GM12872 (cell line): ENCODE measurements around the gene CTAGE9.

ENCODE experiments used
- CTCF ChIP-seq: IDR thresholded peaks from 3 replicates; pipeline ENCODE4 v1.5.1; 2011; ENCODE audit warnings: low read depth, mild to moderate bottlenecking, low read length, moderate library complexity; ENCODE audit not compliant: insufficient read depth

The CTAGE9 gene

DNA sequence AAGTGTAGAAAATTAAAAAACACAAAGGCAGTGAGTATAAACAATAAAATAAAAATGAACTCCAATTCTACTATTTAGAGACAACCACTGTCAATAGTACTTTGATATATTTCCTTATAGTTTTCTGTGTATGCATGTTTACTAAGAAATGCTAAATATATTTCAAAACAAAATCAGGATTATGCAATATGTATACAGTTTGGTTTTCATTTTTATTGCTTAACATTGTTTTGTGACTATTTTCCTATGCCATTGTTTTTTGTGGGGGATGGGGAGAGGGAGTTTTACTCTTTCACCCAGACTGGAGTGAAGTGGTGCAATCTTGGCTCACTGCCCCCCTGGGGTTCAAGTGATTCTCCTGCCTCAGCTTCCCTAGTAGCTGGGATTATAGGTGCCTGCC, 29.2 kb downstream of the CTAGE9 start:
- TF ChIP-seq CTCF: no peak

DNA sequence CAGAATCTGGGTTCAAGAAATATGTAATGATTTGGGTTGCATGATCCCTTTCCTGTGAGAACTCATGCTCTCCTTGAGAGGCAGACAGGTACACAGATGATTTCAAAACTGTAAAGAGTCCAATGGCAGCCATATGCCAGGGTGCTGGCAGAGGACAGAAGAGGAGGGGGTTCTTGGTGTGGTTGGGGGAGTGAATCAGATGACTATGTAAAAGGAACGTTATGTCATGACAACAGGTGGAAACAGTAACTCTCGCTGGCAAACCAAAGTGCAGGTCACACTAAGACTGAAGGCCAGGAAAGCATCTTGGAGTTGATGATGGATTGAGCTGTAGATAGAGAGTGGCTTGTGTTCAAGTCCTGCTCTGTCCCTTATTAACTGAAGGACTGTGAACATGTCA, 29.9 kb downstream of the CTAGE9 start:
- no peak for TF ChIP-seq CTCF

- TF ChIP-seq CTCF: no peak
Observed at GRCh38 chr6:131678442-131678841, 32.4 kb downstream of the CTAGE9 start.

- no peak for TF ChIP-seq CTCF
Observed at GRCh38 chr6:131673184-131673583, 37.6 kb downstream of the CTAGE9 start.

DNA sequence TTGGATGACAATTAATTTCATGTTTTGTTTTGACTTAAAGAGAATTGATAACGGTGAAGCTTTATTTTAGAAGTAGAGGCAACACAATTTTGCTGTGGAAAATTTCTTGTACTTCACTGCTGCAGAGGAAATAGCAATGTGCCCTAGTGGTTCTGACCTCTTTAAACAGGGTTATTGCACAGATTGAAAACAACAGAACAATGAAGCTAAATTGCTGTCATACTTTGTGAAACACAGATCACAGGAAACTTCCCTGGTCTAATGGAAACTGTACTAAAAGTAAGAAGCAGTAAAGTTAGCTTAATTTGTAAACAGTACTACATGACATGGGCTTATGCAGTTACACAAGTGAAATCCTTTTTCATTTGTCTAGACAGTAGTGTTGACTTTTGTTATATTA, 40.9 kb downstream of the CTAGE9 start:
- TF ChIP-seq CTCF: no peak

- no peak for TF ChIP-seq CTCF
Observed at GRCh38 chr6:131663578-131664165, 47.1 kb downstream of the CTAGE9 start.

GRCh38 chr6:131660195-131660594, 50.6 kb downstream of the CTAGE9 start:
- no peak for TF ChIP-seq CTCF
